Astrocyte (in vitro differentiated cells and primary cell): ENCODE results near the gene ITCH.

Experiments
- EZH2 ChIP-seq: IDR thresholded peaks from 2 replicates; pipeline ENCODE4 v1.6.1; 2012; ENCODE audit warnings: mild to moderate bottlenecking, low read length, inconsistent platforms; ENCODE audit not compliant: insufficient read depth
- TF ChIP-seq, protein P1 (sequence below): IDR thresholded peaks from 2 replicates; pipeline ENCODE4 v1.5.1; 2011; ENCODE audit warnings: low read depth, mild to moderate bottlenecking, inconsistent platforms, low read length, moderate library complexity; ENCODE audit not compliant: insufficient read depth

DNA sequence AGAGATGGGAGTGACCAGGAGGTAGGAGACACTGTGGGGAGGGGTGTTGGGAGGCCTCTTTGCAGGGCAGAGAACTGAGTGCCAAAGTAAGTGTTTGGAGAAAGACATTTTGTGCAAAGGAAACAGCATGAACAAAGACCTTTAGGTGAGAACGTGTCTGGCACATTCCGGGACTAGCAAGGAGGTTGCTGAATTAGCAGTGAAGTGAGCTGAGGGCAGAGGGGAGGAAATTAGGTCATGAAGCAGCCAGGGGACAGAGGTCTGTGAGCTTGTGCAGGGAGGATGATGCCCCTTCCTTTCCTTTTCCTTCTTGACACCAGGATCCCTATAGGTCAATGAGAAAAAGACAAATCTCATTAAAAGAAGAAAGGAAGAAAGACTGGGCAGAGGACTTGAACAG, 38.5 kb upstream of the ITCH start:
- TF ChIP-seq, protein P1, sequence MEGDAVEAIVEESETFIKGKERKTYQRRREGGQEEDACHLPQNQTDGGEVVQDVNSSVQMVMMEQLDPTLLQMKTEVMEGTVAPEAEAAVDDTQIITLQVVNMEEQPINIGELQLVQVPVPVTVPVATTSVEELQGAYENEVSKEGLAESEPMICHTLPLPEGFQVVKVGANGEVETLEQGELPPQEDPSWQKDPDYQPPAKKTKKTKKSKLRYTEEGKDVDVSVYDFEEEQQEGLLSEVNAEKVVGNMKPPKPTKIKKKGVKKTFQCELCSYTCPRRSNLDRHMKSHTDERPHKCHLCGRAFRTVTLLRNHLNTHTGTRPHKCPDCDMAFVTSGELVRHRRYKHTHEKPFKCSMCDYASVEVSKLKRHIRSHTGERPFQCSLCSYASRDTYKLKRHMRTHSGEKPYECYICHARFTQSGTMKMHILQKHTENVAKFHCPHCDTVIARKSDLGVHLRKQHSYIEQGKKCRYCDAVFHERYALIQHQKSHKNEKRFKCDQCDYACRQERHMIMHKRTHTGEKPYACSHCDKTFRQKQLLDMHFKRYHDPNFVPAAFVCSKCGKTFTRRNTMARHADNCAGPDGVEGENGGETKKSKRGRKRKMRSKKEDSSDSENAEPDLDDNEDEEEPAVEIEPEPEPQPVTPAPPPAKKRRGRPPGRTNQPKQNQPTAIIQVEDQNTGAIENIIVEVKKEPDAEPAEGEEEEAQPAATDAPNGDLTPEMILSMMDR, result no peak
- no peak for TF ChIP-seq EZH2
